Sigmoid colon (tissue), 7 donors: ENCODE results near the gene AFAP1. TPM values are rescaled to one million over a fixed set of nuclear protein-coding genes. Genes with fewer than 3 reads are reported as not detected.
"Not testable (repeated sequence)": the region's sequence is repeated elsewhere in the genome, so short reads cannot be mapped to it uniquely, and the experiment has no call there.

ENCODE experiments used
- DNase-seq: peaks from one replicate; pipeline ENCODE4 v3.0.0-alpha.2; 2019
- H3K27ac ChIP-seq, 4 donors: fragments of 200-600 bp; sonication (generic); one replicate each; pipeline ENCODE4 v1.5.1; 2016 to 2019; ENCODE audit warnings: mild to moderate bottlenecking in 1 of 4
- H3K27me3 ChIP-seq, 3 donors: fragments of 200-600 bp; sonication (generic); one replicate each; pipeline ENCODE4 v1.5.1; 2019; ENCODE audit warnings: mild to moderate bottlenecking in 1 of 3
- H3K36me3 ChIP-seq, 4 donors: fragments of 200-600 bp; sonication (generic); one replicate each; pipeline ENCODE4 v1.5.1; 2016 to 2019
- H3K4me1 ChIP-seq, 4 donors: fragments of 200-600 bp; sonication (generic); one replicate each; pipeline ENCODE4 v1.5.1; 2017 to 2019
- H3K4me3 ChIP-seq, 4 donors: fragments of 200-600 bp; sonication (generic); one replicate each; pipeline ENCODE4 v1.5.1; 2017 to 2019; ENCODE audit warnings: mild to moderate bottlenecking in 2 of 4, moderate library complexity in 1 of 4
- H3K9me3 ChIP-seq, 4 donors: fragments of 200-600 bp in 3 of 4; sonication (generic) in 3 of 4; one replicate each; pipeline versions ENCODE4 v1.5.1 to v1.6.1; 2013 to 2019
- EP300 ChIP-seq, 4 donors: sonication (generic); formaldehyde crosslinking; IDR thresholded peaks; one replicate each; pipeline ENCODE4 v1.6.1; 2017; ENCODE audit warnings: antibody characterized with exemption in 4 of 4
- POLR2A ChIP-seq, 2 donors: fragments of 450-650 bp; IDR thresholded peaks; one replicate each; pipeline ENCODE4 v1.6.1; 2016; ENCODE audit warnings: antibody characterized with exemption in 2 of 2, mild to moderate bottlenecking in 2 of 2, moderate library complexity in 2 of 2
- POLR2AphosphoS5 ChIP-seq, 4 donors: sonication (generic); formaldehyde crosslinking; IDR thresholded peaks; one replicate each; pipeline ENCODE4 v1.6.1; 2017; ENCODE audit warnings: antibody characterized with exemption in 4 of 4
- WGBS, 2 donors: extraction: QIAGEN DNeasy Blood & Tissue Kit; methylation state at CpG; one replicate each; pipeline ENCODE4 v1.1.7; 2013; 5-methylcytosine and 5-hydroxymethylcytosine counted together
- intact Hi-C: fragments of 100-400 bp; cut with DNase I; formaldehyde crosslinking; loops from one replicate; pipeline ENCODE4 v1.15.1; 2023
- polyA plus RNA-seq, 3 donors: library from polyadenylated mRNA; stranded (reverse); fragments of 200-250 nt; gene quantifications; one replicate each; pipeline ENCODE4 v1.2.3, GENCODE V29; 2013
- total RNA-seq, 4 donors: library from RNA; depleted of rRNA; stranded (reverse); fragments of >200 nt; gene quantifications; one replicate each; pipeline ENCODE4 v1.1.0, GENCODE V29; 2016
- TF ChIP-seq, protein P1 (sequence below), 4 experiments: fragments of 450-650 bp in 3 of 4; fragments of 200-600 bp in 1 of 4; IDR thresholded peaks; one replicate each; pipeline ENCODE4 v1.5.1; 2016 to 2019; ENCODE audit warnings: antibody characterized with exemption in 4 of 4, mild to moderate bottlenecking in 3 of 4, moderate library complexity in 2 of 4
- donor health status: healthy with polysubstance abuse.
- donor health status: Bipolar disorder and iron deficiency.
- donor health status: healthy.

The AFAP1 gene
- total and polyA plus RNA-seq, 7 donors, result 7.6 to 51.3 (median 24.0) TPM

DNA sequence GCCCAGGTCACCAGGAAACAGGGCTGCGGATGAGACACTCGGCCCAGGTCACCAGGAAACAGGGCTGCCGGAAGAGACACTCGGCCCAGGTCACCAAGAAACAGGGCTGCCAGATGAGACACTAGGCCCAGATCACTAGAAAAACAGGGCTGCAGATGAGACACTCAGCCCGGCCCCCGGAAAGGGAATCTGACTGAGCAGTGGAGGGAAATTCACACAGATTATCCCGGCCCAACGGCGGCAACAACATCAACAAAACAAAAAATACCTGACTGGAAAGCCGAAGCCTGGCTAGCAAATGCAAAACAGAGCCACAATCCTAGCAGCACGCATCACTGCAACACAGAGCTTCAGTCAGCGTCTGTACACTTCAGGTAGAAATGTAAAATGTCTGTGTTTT, 20.7 kb downstream of the AFAP1 start:
- TF ChIP-seq EP300 (IDR thresholded peaks at IDR 0.05) (no peak), POLR2AphosphoS5 (IDR thresholded peaks at IDR 0.05) (no peak), POLR2A (IDR thresholded peaks at IDR 0.05) (no peak)
- TF ChIP-seq, protein P1, sequence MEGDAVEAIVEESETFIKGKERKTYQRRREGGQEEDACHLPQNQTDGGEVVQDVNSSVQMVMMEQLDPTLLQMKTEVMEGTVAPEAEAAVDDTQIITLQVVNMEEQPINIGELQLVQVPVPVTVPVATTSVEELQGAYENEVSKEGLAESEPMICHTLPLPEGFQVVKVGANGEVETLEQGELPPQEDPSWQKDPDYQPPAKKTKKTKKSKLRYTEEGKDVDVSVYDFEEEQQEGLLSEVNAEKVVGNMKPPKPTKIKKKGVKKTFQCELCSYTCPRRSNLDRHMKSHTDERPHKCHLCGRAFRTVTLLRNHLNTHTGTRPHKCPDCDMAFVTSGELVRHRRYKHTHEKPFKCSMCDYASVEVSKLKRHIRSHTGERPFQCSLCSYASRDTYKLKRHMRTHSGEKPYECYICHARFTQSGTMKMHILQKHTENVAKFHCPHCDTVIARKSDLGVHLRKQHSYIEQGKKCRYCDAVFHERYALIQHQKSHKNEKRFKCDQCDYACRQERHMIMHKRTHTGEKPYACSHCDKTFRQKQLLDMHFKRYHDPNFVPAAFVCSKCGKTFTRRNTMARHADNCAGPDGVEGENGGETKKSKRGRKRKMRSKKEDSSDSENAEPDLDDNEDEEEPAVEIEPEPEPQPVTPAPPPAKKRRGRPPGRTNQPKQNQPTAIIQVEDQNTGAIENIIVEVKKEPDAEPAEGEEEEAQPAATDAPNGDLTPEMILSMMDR (IDR thresholded peaks at IDR 0.05), result no peak
- intact Hi-C loops, result no loop called here
- no peaks in the 10 kb centered on the region for H3K9me3 ChIP-seq
- DNase-seq, result no peak
- H3K27me3 ChIP-seq, result no peaks in the 10 kb centered on the region
- H3K4me1 ChIP-seq, result peaks cover 0 to 62% (median 44%) of the 10 kb centered on the region in 4 donors
- no peaks in the 10 kb centered on the region for H3K36me3 ChIP-seq
- no peak overlapping the region for H3K4me3 ChIP-seq
- WGBS, 2 donors, result 84 to 86% methylated on average over 12 of the region's 12 CpGs
- peak overlapping the region; percentile 17 to 85 (median 50) for H3K27ac ChIP-seq

DNA sequence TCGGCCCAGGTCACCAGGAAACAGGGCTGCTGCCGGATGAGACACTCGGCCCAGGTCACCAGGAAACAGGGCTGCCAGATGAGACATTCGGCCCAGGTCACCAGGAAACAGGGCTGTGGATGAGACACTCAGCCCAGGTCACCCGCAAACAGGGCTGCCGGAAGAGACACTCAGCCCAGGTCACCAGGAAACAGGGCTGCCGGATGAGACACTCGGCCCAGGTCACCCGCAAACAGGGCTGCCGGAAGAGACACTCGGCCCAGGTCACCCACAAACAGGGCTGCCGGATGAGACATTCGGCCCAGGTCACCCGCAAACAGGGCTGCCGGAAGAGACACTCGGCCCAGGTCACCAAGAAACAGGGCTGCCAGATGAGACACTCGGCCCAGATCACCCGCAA, 21.5 kb downstream of the AFAP1 start:
- H3K9me3 ChIP-seq, intact Hi-C loops, H3K4me3 ChIP-seq, H3K36me3 ChIP-seq, H3K27me3 ChIP-seq, DNase-seq: not testable (repeated sequence)
- WGBS, 2 donors, result 90% methylated on average over 18 of the region's 18 CpGs
- peak overlapping the region in 2 of 4 donors; percentile 63 to 85 for H3K27ac ChIP-seq
- H3K4me1 ChIP-seq, result peaks cover 0 to 61% (median 42%) of the 10 kb centered on the region in 4 donors

DNA sequence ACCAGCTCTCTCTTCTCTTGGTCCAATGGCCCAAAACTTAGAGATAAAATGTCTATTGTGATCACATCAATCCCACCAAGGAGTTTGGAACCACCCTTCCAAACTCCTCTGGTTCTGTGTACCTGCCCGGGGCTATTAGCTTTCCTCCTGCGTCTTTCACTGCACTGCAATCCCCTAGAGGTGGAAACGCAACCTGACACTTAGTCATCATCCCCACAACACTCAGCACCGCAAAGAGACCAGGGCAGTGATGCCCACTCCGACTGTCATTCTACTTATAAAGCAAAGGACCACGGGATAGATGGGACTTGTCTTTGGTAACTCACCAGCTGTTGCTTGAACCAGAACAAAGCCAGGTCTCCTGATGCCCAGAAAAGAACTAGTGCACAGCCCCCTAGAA, 22.0 kb downstream of the AFAP1 start:
- no peak for TF ChIP-seq EP300 (IDR thresholded peaks at IDR 0.05)
- no peak for TF ChIP-seq POLR2A (IDR thresholded peaks at IDR 0.05)
- TF ChIP-seq POLR2AphosphoS5 (IDR thresholded peaks at IDR 0.05), result no peak
- TF ChIP-seq, protein P1 (IDR thresholded peaks at IDR 0.05), result no peak
- intact Hi-C loops, result no loop called here
- DNase-seq, result no peak
- Histone ChIP-seq H3K4me3 (no peak overlapping the region), H3K27ac (peak overlapping the region in 3 of 4 donors; percentile 46 to 85 (median 63)), H3K36me3 (no peaks in the 10 kb centered on the region), H3K27me3 (no peaks in the 10 kb centered on the region), H3K9me3 (no peaks in the 10 kb centered on the region), H3K4me1 (peaks cover 0 to 65% (median 46%) of the 10 kb centered on the region in 4 donors)
- WGBS, 2 donors, result 87 to 91% methylated on average over 6 of the region's 6 CpGs

DNA sequence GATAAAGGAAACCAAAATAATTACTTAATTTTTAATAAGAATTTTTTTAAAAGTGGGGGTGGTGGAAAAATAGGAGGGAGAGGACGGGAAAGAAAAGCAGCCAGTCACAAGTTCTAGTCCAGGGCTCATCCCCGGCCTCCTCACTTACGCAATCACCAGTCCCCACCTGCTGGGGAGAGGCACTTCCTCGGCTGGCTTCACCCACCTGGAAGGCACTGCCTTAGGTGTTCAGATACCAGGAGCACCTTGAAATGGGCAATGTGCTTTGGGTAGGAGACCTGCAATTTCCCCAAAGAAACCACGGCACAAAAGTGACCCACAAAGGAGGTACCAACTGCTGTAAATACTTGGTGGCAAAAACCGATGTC, 23.8 kb downstream of the AFAP1 start:
- 49 to 67% methylated on average over 6 of the region's 6 CpGs for WGBS, 2 donors
- no peak overlapping the region for H3K4me3 ChIP-seq
- H3K36me3 ChIP-seq, result no peaks in the 10 kb centered on the region
- H3K4me1 ChIP-seq, result peaks cover 0 to 83% (median 62%) of the 10 kb centered on the region in 4 donors
- no peak for TF ChIP-seq POLR2A (IDR thresholded peaks at IDR 0.05)
- TF ChIP-seq POLR2AphosphoS5 (IDR thresholded peaks at IDR 0.05), result no peak
- TF ChIP-seq, protein P1 (IDR thresholded peaks at IDR 0.05), result no peak
- TF ChIP-seq EP300 (IDR thresholded peaks at IDR 0.05), result no peak
- no peaks in the 10 kb centered on the region for H3K27me3 ChIP-seq
- H3K27ac ChIP-seq, result peak overlapping the region in 2 of 4 donors; percentile 63 to 85
- no peak for DNase-seq
- no peaks in the 10 kb centered on the region for H3K9me3 ChIP-seq
- intact Hi-C loops, result no loop called here

DNA sequence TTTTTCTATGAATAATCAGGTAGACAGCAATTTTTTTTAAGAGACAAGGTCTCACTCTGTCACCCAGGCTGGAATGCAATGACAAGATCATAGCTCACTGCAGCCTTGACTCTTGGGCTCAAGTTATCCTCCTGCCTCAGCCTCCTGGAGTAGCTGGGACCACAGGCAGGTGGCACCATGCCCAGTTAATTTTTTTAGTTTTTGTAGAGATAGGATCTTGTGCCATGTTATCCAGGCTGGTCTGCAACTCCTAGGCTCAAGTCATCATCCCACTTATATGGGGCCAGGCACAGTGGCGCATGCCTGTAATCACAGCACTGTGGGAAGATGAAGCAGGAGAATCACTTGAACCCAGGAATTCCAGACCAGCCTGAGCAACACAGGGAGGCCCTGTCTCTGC, 26.8 kb downstream of the AFAP1 start:
- Histone ChIP-seq H3K27me3 (no peaks in the 10 kb centered on the region), H3K4me1 (peaks cover 0 to 94% (median 72%) of the 10 kb centered on the region in 4 donors), H3K4me3 (no peak overlapping the region), H3K36me3 (no peaks in the 10 kb centered on the region), H3K27ac (peak overlapping the region in 3 of 4 donors; percentile 85 to 94 (median 90)), H3K9me3 (no peaks in the 10 kb centered on the region)
- DNase-seq, result no peak
- intact Hi-C loops, result loop anchor here (5.0 kb wide), 1 partner anchor 41 kb away; no protein-coding TSS in a partner anchor
- TF ChIP-seq EP300 (IDR thresholded peaks at IDR 0.05) (no peak), POLR2AphosphoS5 (IDR thresholded peaks at IDR 0.05) (no peak), POLR2A (IDR thresholded peaks at IDR 0.05) (no peak)
- TF ChIP-seq, protein P1 (IDR thresholded peaks at IDR 0.05), result no peak
- WGBS, 2 donors, result 97 to 98% methylated on average over 1 of the region's 1 CpG
